NCI-H1417 (cell line): ENCODE results near the gene MSS51.
"Not testable (repeated sequence)": the region's sequence is repeated elsewhere in the genome, so short reads cannot be mapped to it uniquely, and the experiment has no call there.

Experiments
- DNase-seq, 3 experiments: peaks; one replicate each; lab custom pipeline; 2025; lab: John Stamatoyannopoulos, UW

Gene MSS51

GRCh38 chr10:73414230-73414945, 19.0 kb downstream of the MSS51 start:
- DNase-seq = peak in 2 of 3 experiments; percentile 38 to 63

DNA sequence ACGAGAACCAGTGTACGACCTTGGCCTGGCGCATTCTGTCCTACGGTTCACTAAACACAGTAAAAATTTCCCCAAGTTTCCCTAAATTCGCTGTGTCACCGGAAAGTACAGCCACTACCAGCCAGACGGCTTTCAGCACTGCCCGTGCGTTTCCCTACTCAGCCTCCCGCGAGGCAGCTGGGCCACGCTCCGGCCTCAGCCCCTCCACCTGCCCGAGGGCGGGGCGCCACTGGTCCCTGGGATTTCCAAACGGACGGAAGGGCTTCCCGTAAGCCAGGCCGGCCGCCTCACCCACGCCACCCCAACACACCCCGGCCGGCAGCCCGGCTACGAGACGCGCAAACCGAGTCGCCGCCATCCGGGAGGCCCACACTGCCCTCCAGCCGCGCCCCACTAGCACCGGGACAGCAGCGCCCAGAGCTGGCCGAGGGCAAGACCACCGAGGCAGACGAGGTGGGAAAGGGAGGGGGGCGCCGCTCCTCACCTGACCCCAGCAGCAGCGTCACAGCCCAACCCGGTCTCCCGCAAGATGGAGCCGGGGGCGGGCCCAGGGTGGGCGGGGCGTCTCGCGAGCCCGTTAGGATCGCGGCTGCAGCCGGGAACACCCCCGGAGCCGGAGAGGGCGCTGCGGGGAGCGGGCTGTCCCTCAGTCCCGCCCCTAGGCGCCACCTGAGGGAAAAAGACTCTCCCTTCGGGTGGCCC, 19.7 kb downstream of the MSS51 start, which contains the start of gene ANXA7:
Gene ANXA7, minus strand, starts transcription at position 531 of the 702 bp plus-strand sequence. CDS start 13,202 bp downstream, outside the sequence.
- DNase-seq = peak; percentile 82 to 91 (median 88)

DNA sequence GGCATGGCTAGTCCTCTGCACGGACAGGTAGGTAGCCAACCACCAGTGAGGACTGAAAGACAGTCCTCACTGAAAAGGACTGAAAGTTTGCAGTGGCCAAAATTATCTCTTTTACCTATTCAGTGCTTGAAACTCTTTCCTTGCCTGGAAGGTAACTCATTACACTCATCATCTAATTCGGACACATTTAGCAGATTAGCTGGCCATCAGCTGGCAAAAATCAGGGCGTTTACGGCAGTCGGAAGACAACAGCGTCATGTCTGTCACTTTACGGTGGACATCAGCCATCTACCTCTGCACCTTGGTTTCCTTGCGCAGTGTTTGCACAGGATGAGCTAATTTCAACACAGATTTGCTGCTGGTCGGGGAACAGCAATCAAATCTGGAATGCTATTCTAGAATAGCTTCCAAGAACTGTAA, 20.2 kb downstream of the MSS51 start:
- peak; percentile 9 to 80 (median 72) for DNase-seq

DNA sequence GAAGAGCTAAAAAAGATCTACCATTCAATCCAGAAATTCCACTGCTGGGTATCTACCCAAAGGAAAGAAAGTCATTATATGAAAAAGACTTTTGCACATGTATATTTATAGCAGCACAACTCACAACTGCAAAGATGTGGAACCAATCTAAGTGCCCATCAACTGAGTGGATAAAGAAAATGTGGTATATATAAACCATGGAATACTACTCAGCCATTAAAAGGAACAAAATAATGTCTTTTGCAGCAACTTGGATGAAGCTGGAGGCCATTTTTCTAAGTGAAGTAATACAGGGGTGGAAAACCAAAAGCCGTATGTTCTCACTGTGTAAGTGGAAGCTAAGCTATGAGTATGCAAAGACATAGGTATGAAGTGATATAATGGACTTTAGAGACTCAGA, 22.5 kb downstream of the MSS51 start:
- DNase-seq = no peak

- DNase-seq = no peak
Observed at GRCh38 chr10:73408978-73409521, 24.3 kb downstream of the MSS51 start.

- DNase-seq = no peak
Observed at GRCh38 chr10:73408061-73408460, 25.3 kb downstream of the MSS51 start.

GRCh38 chr10:73407495-73407894, 25.9 kb downstream of the MSS51 start:
- DNase-seq = no peak

GRCh38 chr10:73406846-73407245, 26.5 kb downstream of the MSS51 start:
- DNase-seq = no peak

DNA sequence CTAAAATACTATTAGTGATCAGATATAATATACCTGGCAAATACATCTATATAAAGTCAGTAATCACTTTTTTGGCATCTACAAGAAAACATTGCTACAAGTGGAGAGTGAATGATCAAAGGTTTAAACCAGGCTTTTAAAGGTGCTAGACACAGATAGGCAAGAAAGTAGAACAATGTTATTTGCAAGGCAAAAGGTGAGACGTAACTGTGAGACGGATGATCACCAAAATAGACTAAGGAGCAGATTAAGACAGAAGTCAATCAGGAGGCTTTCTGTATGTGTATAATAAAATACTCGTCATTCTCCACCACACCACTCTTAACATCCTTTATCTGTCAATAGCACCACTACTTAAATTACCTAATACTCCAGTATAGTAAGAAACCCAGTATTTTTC, 27.8 kb downstream of the MSS51 start:
- DNase-seq = no peak

DNA sequence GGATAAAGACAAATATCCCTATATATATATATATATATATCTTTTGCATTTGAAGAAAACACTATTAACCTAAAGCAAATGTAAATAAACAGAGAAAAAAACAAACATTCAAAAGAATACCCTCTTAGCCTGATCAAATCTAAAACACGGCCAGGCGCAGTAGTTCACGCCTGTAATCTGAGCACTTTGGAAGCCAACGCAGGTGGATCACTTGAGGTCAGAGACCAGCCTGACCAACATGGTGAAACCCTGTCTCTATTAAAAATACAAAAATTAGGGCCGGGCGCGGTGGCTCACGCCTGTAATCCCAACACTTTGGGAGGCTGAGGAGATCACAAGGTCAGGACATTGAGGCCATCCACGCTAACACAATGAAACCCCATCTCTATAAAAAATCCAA, 28.7 kb downstream of the MSS51 start:
- DNase-seq = no peak

GRCh38 chr10:73401636-73402035, 31.7 kb downstream of the MSS51 start:
- no peak for DNase-seq

- no peak for DNase-seq
Observed at GRCh38 chr10:73399063-73399462, 34.3 kb downstream of the MSS51 start.

DNA sequence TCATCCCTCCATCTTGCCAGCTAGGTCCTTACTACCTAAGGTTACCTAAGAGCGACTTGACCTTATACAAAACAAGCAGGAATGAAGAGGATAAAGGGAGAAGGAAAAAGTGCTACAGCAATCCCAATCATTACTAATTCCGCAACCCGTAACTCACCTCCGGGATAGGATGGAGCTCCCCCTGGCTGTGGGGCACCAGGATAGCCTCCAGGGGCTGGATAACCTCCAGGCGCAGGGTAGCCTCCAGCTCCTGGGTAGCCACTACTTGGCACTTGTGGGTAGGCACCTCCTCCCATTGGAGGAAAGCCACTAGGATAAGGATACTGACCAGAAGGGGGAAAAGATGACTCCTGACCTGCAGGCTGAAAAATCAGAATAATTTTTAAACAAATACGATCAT, 35.3 kb downstream of the MSS51 start:
- DNase-seq = no peak

DNA sequence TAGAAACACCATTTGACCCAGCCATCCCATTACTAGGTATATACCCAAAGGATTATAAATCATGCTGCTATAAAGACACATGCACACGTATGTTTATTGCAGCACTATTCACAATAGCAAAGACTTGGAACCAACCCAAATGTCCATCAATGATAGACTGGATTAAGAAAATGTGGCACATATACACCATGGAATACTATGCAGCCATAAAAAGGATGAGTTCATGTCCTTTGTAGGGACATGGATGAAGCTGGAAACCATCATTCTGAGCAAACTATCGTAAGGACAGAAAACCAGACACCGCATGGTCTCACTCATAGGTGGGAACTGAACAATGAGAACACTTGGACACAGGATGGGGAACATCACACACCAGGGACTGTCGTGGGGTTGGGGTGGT, 39.0 kb downstream of the MSS51 start:
- not testable (repeated sequence) for DNase-seq

GRCh38 chr10:73388228-73388627, 45.1 kb downstream of the MSS51 start:
- DNase-seq = no peak

GRCh38 chr10:73386583-73386982, 46.8 kb downstream of the MSS51 start:
- DNase-seq = no peak

DNA sequence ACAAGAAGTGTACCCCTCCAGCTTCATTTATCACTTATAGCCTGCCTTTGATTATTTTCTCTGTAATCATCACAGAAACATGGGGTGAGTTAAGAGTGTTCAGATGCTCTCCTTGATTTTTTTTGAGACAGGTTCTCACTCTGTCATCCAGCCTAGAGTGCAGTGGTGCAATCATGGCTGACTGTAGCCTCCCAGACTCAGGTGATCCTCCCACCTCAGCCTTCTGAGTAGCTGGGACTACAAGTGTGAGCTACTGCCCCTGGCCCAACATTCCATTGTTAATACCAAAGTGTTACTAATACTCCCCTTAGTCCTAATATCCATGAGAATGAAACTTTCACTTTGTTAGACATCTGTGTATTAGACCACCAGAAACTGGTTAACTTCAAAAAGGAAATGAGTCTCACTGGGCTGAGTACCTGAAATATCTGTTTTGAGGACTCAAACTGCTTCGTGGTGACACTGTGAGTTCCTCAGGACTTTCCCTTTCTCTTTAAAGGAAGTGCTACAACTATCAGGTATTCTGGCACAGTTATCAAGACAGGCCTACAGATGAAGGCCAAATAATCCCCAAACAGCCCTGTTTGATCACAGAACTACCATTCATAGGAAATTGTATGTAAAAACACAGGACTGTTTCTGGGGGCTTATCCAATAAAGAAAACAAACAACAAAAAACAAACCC, 54.2 kb downstream of the MSS51 start:
- no peak for DNase-seq

GRCh38 chr10:73376679-73377078, 56.7 kb downstream of the MSS51 start:
- no peak for DNase-seq
